Large intestine (tissue), 3 donors: ENCODE results near the gene NR6A1. TPM values are rescaled to one million over a fixed set of nuclear protein-coding genes. Genes with fewer than 3 reads are reported as not detected.
"Not testable (repeated sequence)": the region's sequence is repeated elsewhere in the genome, so short reads cannot be mapped to it uniquely, and the experiment has no call there.

ENCODE experiments used
- DNase-seq, 2 donors: peaks; one replicate each; pipeline versions ENCODE4 v3.0.0 to v3.0.0-alpha.2; 2013
- H3K27ac ChIP-seq: one replicate; pipeline ENCODE4 v1.5.1; 2013; ENCODE audit warnings: low read length
- H3K27me3 ChIP-seq: 2 replicates; pipeline ENCODE4 v1.6.1; 2013; ENCODE audit warnings: low read length; ENCODE audit not compliant: control insufficient read depth, insufficient read depth
- H3K36me3 ChIP-seq: 2 replicates; pipeline ENCODE4 v1.6.1; 2013; ENCODE audit warnings: low read length; ENCODE audit not compliant: control insufficient read depth, insufficient read depth
- H3K4me1 ChIP-seq: one replicate; pipeline ENCODE4 v1.6.1; 2013; ENCODE audit warnings: low read length; ENCODE audit not compliant: control insufficient read depth, insufficient read depth
- H3K4me3 ChIP-seq: one replicate; pipeline ENCODE4 v1.5.1; 2013; ENCODE audit warnings: low read length
- H3K9me3 ChIP-seq: one replicate; pipeline ENCODE4 v1.6.1; 2013; ENCODE audit warnings: mild to moderate bottlenecking, low read depth, low read length, moderate library complexity; ENCODE audit not compliant: control insufficient read depth
- WGBS: methylation state at CpG from one replicate; pipeline ENCODE4 v1.1.5; 2013; ENCODE audit warnings: low lambda C conversion rate; ENCODE audit not compliant: insufficient coverage; 5-methylcytosine and 5-hydroxymethylcytosine counted together
- polyA plus RNA-seq: library from polyadenylated mRNA; unstranded; fragments of 120-200 nt; gene quantifications from one replicate; pipeline ENCODE4 v1.2.1, GENCODE V29; 2013

The NR6A1 gene
- polyA plus RNA-seq, 1 donor: 5.0 TPM

DNA sequence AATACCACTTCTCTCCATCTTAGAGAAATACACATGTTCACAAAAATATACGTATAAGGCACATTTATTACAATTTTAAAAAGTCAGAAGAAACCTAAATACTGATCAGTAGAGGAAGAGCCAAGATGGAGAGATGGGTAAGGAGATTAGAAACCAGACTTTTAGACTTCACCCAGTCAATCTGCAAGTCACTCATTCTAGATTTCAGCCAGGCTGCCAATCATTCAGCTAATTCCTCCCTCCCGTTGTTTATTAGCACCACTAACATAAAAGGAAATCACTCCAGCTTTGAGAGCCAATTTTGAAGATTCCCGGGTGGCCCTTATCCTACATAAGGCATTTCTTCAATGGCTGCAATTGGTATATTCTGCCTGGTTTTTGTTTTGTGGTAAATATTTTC is 154.2 kb downstream of the NR6A1 start:
- Histone ChIP-seq H3K4me3 (no peak overlapping the region), H3K4me1 (no peaks in the 10 kb centered on the region), H3K9me3 (no peaks in the 10 kb centered on the region), H3K36me3 (no peaks in the 10 kb centered on the region), H3K27ac (no peak overlapping the region), H3K27me3 (no peaks in the 10 kb centered on the region)
- DNase-seq: no peak
- WGBS: no CpG with 5 or more reads among the region's 3 CpGs

DNA sequence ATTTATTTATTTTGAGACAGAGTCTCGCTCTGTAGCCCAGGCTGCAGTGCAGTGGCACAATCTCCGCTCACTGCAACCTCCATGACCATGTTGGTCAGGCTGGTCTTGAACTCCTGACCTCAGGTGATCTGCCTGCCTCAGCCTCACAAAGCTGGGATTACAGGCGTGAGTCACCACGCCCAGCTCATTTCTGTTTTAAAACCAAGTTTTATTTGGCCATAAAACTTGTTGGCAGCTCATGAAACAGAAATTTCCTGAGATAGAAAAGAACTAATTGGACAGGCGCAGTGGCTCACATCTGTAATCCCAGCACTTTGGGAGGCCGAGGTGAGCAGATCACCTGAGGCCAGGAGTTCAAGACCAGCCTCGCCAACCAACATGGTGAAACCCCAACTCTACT is 155.3 kb downstream of the NR6A1 start:
- WGBS: 80% methylated on average over 1 of the region's 7 CpGs
- H3K27me3 ChIP-seq, H3K27ac ChIP-seq, H3K36me3 ChIP-seq, H3K4me3 ChIP-seq, H3K9me3 ChIP-seq, H3K4me1 ChIP-seq: not testable (repeated sequence)
- peak in 1 of 2 donors; percentile 25 for DNase-seq

GRCh38 chr9:124615100-124615742 is 155.9 kb downstream of the NR6A1 start:
- Histone ChIP-seq H3K9me3 (no peaks in the 10 kb centered on the region), H3K27me3 (no peaks in the 10 kb centered on the region), H3K36me3 (no peaks in the 10 kb centered on the region), H3K27ac (no peak overlapping the region), H3K4me3 (no peak overlapping the region), H3K4me1 (no peaks in the 10 kb centered on the region)
- 100% methylated on average over 1 of the region's 2 CpGs for WGBS
- no peak for DNase-seq

DNA sequence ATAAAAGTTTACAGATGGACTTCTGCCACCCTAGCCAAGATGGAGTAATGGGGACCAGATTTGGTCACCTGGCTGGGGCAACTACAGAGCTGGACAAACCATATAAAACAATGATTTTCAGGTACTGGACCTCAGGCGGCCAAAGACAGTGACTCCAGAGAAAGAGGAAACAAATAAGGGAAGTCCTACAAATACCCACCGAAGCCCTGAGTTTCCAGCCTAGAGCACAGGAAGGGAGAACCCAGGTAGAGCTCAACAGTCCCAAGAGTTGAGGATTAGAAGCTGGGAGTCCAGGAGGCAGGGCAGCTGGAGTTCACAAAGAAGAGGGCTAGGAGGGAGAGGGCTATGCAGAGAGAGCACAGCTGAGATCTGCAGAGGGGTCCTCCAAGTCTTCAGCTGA is 157.3 kb downstream of the NR6A1 start:
- DNase-seq: no peak
- Histone ChIP-seq H3K9me3 (no peaks in the 10 kb centered on the region), H3K27ac (no peak overlapping the region), H3K27me3 (no peaks in the 10 kb centered on the region), H3K36me3 (no peaks in the 10 kb centered on the region), H3K4me1 (no peaks in the 10 kb centered on the region), H3K4me3 (no peak overlapping the region)
- WGBS: no CpG with 5 or more reads among the region's 2 CpGs

- Histone ChIP-seq H3K9me3 (no peaks in the 10 kb centered on the region), H3K27ac (no peak overlapping the region), H3K4me3 (no peak overlapping the region), H3K4me1 (no peaks in the 10 kb centered on the region), H3K36me3 (no peaks in the 10 kb centered on the region), H3K27me3 (no peaks in the 10 kb centered on the region)
- WGBS: no CpG with 5 or more reads among the region's 2 CpGs
- no peak for DNase-seq
Measured at GRCh38 chr9:124611106-124611505, 160.0 kb downstream of the NR6A1 start.

- no peak overlapping the region for H3K4me3 ChIP-seq
- H3K36me3 ChIP-seq: no peaks in the 10 kb centered on the region
- WGBS: 100% methylated on average over 1 of the region's 2 CpGs
- no peak for DNase-seq
- H3K9me3 ChIP-seq: no peaks in the 10 kb centered on the region
- H3K4me1 ChIP-seq: no peaks in the 10 kb centered on the region
- no peak overlapping the region for H3K27ac ChIP-seq
- no peaks in the 10 kb centered on the region for H3K27me3 ChIP-seq
Measured at GRCh38 chr9:124606027-124606426, 165.1 kb downstream of the NR6A1 start.

- no peaks in the 10 kb centered on the region for H3K9me3 ChIP-seq
- H3K27me3 ChIP-seq: no peaks in the 10 kb centered on the region
- no CpG with 5 or more reads among the region's 4 CpGs for WGBS
- H3K4me1 ChIP-seq: no peaks in the 10 kb centered on the region
- H3K27ac ChIP-seq: no peak overlapping the region
- H3K4me3 ChIP-seq: no peak overlapping the region
- DNase-seq: no peak
- no peaks in the 10 kb centered on the region for H3K36me3 ChIP-seq
Measured at GRCh38 chr9:124605258-124605657, 165.9 kb downstream of the NR6A1 start.

DNA sequence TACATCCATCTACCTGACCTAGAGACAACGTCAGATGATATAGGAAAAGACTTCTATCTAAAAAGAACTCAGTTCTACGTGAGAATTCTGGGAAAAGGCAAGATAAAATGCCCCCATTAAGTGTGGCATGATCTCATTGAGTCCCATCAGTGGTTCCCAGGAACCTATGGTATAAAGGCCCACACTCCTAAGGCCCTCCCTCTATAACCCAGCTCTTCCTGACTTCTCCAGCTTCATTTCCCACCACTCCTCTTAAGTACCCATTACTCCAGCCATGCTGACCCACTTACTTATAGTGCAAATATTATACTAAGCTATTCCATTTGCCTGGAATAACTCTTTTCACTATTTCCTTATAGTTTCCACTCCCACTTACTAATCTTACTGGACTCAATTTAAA is 168.5 kb downstream of the NR6A1 start:
- Histone ChIP-seq H3K27ac (no peak overlapping the region), H3K27me3 (no peaks in the 10 kb centered on the region), H3K4me3 (no peak overlapping the region), H3K4me1 (no peaks in the 10 kb centered on the region), H3K9me3 (no peaks in the 10 kb centered on the region), H3K36me3 (no peaks in the 10 kb centered on the region)
- DNase-seq: no peak
- no CpG with 5 or more reads among the region's 2 CpGs for WGBS

- Histone ChIP-seq H3K4me3 (no peak overlapping the region), H3K36me3 (no peaks in the 10 kb centered on the region), H3K27ac (no peak overlapping the region), H3K4me1 (no peaks in the 10 kb centered on the region), H3K27me3 (no peaks in the 10 kb centered on the region), H3K9me3 (no peaks in the 10 kb centered on the region)
- DNase-seq: no peak
- WGBS: no CpG with 5 or more reads among the region's 2 CpGs
Measured at GRCh38 chr9:124602204-124602603, 168.9 kb downstream of the NR6A1 start.

- DNase-seq: no peak
- Histone ChIP-seq H3K4me3 (no peak overlapping the region), H3K4me1 (peaks cover 9% of the 10 kb centered on the region), H3K36me3 (no peaks in the 10 kb centered on the region), H3K27me3 (no peaks in the 10 kb centered on the region), H3K27ac (no peak overlapping the region), H3K9me3 (no peaks in the 10 kb centered on the region)
Measured at GRCh38 chr9:124600407-124600806, 170.7 kb downstream of the NR6A1 start.

DNA sequence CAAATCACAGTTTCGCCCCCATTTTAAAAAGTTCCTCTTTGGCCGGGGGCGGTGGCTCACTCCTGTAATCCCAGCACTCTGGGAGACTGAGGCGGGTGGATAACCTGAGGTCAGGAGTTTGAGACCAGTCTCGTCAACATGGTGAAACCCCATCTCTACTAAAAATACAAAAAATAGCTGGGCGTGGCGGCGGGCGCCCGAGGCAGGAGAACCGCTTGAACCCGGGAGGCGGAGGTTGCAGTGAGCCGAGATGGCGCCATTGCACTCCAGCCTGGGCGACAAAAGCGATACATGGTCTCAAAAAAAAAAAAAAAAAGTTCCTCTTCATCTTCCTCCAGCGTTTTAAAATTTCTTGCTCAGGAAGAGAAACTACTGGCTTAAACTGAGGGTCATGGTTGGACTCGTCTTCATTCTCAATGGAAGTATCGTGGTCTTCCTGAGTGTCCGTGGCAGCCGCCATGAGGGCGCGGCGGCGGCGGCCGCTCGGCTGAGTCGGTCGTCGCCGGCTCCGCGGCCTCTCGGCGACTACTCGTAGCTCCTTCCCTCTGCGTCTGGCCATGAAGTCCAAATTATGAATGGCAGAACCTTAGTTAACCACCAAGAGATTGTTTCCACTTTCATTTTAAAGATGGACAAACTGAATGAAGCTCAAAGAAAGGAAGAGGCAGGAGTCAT is 171.9 kb downstream of the NR6A1 start:
- no peak for DNase-seq
- H3K27ac ChIP-seq: no peak overlapping the region
- H3K4me1 ChIP-seq: peaks cover 9% of the 10 kb centered on the region
- no peaks in the 10 kb centered on the region for H3K36me3 ChIP-seq
- no peak overlapping the region for H3K4me3 ChIP-seq
- no peaks in the 10 kb centered on the region for H3K27me3 ChIP-seq
- H3K9me3 ChIP-seq: no peaks in the 10 kb centered on the region
- no CpG with 5 or more reads among the region's 39 CpGs for WGBS
